SK-N-SH treated with all-trans-retinoic acid at 6 μM for 48 hours (cell line): ENCODE measurements around the gene KRTAP13-2.

Source experiments
- ARNTL ChIP-seq: fragments of 450-650 bp; formaldehyde crosslinking; IDR thresholded peaks from 2 replicates; pipeline ENCODE4 v1.5.0; 2020; ENCODE audit warnings: low read depth, mild to moderate bottlenecking, moderate library complexity, borderline replicate concordance
- CSDC2 ChIP-seq: fragments of 250-450 bp; sonication (Bioruptor Pico); IDR thresholded peaks from 2 replicates; pipeline ENCODE4 v1.5.0; 2020; ENCODE audit warnings: mild to moderate bottlenecking, moderate library complexity
- ESRRG ChIP-seq: fragments of 250-450 bp; sonication (Bioruptor Pico); IDR thresholded peaks from 2 replicates; pipeline ENCODE4 v1.6.1; 2021; ENCODE audit warnings: mild to moderate bottlenecking
- GLIS3 ChIP-seq: fragments of 250-450 bp; sonication (Bioruptor Pico); IDR thresholded peaks from 2 replicates; pipeline ENCODE4 v1.5.0; 2020; ENCODE audit warnings: mild to moderate bottlenecking, moderate library complexity
- ISL1 ChIP-seq: fragments of 250-450 bp; sonication (Bioruptor Pico); IDR thresholded peaks from 2 replicates; pipeline ENCODE4 v2.1.2; 2022; ENCODE audit warnings: mild to moderate bottlenecking, moderate library complexity
- OSR1 ChIP-seq: fragments of 250-450 bp; sonication (Bioruptor Pico); IDR thresholded peaks from 2 replicates; pipeline ENCODE4 v1.8.0; 2022; ENCODE audit warnings: moderate library complexity, mild to moderate bottlenecking, inconsistent platforms
- TOX ChIP-seq: fragments of 250-450 bp; sonication (Bioruptor Pico); IDR thresholded peaks from 2 replicates; pipeline ENCODE4 v1.8.0; 2021; ENCODE audit warnings: mild to moderate bottlenecking, moderate library complexity, borderline replicate concordance
- ZFP3 ChIP-seq: fragments of 250-450 bp; sonication (Bioruptor Pico); IDR thresholded peaks from 2 replicates; pipeline ENCODE4 v1.5.0; 2020; ENCODE audit warnings: mild to moderate bottlenecking, moderate library complexity
- ZNF565 ChIP-seq: fragments of 450-650 bp; formaldehyde crosslinking; conservative IDR thresholded peaks from 2 replicates; pipeline ENCODE4 v1.5.0; 2020; ENCODE audit warnings: low read depth, mild to moderate bottlenecking, moderate library complexity
- ZNF70 ChIP-seq: fragments of 450-650 bp; formaldehyde crosslinking; IDR thresholded peaks from 2 replicates; pipeline ENCODE4 v1.5.0; 2020; ENCODE audit warnings: mild to moderate bottlenecking, moderate library complexity
- ZNF8 ChIP-seq: fragments of 450-650 bp; formaldehyde crosslinking; IDR thresholded peaks from 2 replicates; pipeline ENCODE4 v1.5.0; 2020; ENCODE audit warnings: mild to moderate bottlenecking, moderate library complexity
- TF ChIP-seq, protein P1 (sequence below): fragments of 250-450 bp; sonication (Bioruptor Pico); IDR thresholded peaks from 2 replicates; pipeline ENCODE4 v1.5.1; 2020; ENCODE audit warnings: low read depth, mild to moderate bottlenecking, moderate library complexity
- TF ChIP-seq, protein P2 (sequence below): fragments of 250-450 bp; sonication (Bioruptor Pico); IDR thresholded peaks from 2 replicates; pipeline ENCODE4 v1.8.0; 2020; ENCODE audit warnings: mild to moderate bottlenecking, moderate library complexity, borderline replicate concordance
- TF ChIP-seq, protein P3 (sequence below): fragments of 250-450 bp; sonication (Bioruptor Pico); IDR thresholded peaks from 2 replicates; pipeline ENCODE4 v1.5.1; 2021; ENCODE audit warnings: mild to moderate bottlenecking, moderate library complexity

DNA sequence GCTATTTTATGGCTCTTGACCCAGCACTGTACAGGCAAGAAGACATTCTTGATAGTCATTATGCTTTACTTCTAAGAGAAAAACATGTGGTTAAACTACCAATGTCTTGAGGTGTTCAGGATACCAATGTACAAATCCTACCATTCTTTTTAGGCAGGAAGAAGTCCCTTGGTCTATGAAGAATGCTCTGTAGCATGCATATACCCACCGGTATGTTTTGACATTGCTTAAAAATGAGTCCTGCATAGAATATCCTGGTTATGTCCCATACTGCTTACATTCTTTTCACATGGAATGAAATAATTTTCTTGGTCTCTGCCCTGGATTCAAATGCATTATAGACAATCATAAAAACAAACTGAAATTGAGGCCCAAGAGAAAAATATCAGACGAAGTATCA, 39.4 kb downstream of the KRTAP13-2 start:
- TF ChIP-seq ZNF565 (CRISPR knock-in tag), result no peak
- no peak for TF ChIP-seq ISL1
- no peak for TF ChIP-seq ZNF8 (CRISPR knock-in tag)
- TF ChIP-seq OSR1, result no peak
- no peak for TF ChIP-seq ZFP3 (CRISPR knock-in tag)
- TF ChIP-seq CSDC2 (CRISPR knock-in tag), result no peak
- TF ChIP-seq, protein P1, sequence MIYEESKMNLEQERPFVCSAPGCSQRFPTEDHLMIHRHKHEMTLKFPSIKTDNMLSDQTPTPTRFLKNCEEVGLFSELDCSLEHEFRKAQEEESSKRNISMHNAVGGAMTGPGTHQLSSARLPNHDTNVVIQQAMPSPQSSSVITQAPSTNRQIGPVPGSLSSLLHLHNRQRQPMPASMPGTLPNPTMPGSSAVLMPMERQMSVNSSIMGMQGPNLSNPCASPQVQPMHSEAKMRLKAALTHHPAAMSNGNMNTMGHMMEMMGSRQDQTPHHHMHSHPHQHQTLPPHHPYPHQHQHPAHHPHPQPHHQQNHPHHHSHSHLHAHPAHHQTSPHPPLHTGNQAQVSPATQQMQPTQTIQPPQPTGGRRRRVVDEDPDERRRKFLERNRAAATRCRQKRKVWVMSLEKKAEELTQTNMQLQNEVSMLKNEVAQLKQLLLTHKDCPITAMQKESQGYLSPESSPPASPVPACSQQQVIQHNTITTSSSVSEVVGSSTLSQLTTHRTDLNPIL (CRISPR knock-in tag), result no peak
- TF ChIP-seq TOX (CRISPR knock-in tag), result no peak
- no peak for TF ChIP-seq ARNTL
- TF ChIP-seq, protein P2, sequence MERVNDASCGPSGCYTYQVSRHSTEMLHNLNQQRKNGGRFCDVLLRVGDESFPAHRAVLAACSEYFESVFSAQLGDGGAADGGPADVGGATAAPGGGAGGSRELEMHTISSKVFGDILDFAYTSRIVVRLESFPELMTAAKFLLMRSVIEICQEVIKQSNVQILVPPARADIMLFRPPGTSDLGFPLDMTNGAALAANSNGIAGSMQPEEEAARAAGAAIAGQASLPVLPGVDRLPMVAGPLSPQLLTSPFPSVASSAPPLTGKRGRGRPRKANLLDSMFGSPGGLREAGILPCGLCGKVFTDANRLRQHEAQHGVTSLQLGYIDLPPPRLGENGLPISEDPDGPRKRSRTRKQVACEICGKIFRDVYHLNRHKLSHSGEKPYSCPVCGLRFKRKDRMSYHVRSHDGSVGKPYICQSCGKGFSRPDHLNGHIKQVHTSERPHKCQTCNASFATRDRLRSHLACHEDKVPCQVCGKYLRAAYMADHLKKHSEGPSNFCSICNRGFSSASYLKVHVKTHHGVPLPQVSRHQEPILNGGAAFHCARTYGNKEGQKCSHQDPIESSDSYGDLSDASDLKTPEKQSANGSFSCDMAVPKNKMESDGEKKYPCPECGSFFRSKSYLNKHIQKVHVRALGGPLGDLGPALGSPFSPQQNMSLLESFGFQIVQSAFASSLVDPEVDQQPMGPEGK (CRISPR knock-in tag), result no peak
- no peak for TF ChIP-seq ESRRG (CRISPR knock-in tag)
- TF ChIP-seq, protein P3, sequence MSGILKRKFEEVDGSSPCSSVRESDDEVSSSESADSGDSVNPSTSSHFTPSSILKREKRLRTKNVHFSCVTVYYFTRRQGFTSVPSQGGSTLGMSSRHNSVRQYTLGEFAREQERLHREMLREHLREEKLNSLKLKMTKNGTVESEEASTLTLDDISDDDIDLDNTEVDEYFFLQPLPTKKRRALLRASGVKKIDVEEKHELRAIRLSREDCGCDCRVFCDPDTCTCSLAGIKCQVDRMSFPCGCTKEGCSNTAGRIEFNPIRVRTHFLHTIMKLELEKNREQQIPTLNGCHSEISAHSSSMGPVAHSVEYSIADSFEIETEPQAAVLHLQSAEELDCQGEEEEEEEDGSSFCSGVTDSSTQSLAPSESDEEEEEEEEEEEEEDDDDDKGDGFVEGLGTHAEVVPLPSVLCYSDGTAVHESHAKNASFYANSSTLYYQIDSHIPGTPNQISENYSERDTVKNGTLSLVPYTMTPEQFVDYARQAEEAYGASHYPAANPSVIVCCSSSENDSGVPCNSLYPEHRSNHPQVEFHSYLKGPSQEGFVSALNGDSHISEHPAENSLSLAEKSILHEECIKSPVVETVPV (CRISPR knock-in tag), result no peak
- TF ChIP-seq GLIS3 (CRISPR knock-in tag), result no peak
- no peak for TF ChIP-seq ZNF70
